BLaER1 (cell line): ENCODE results near the gene ZNF226.
"Not testable (repeated sequence)": the region's sequence is repeated elsewhere in the genome, so short reads cannot be mapped to it uniquely, and the experiment has no call there.

Source experiments
- H3K27ac ChIP-seq: shearing (Covaris generic); formaldehyde crosslinking; 2 replicates; pipeline ENCODE4 v1.8.1; 2022
- H3K27me3 ChIP-seq: shearing (Covaris generic); formaldehyde crosslinking; 2 replicates; pipeline ENCODE4 v1.8.1; 2022
- H3K36me3 ChIP-seq: shearing (Covaris generic); formaldehyde crosslinking; 2 replicates; pipeline ENCODE4 v1.8.1; 2022
- H3K4me1 ChIP-seq: shearing (Covaris generic); formaldehyde crosslinking; 2 replicates; pipeline ENCODE4 v1.8.1; 2022
- H3K4me2 ChIP-seq: shearing (Covaris generic); formaldehyde crosslinking; 2 replicates; pipeline ENCODE4 v1.8.1; 2022
- H3K4me3 ChIP-seq: shearing (Covaris generic); formaldehyde crosslinking; 2 replicates; pipeline ENCODE4 v1.8.1; 2022
- H3K9ac ChIP-seq: shearing (Covaris generic); formaldehyde crosslinking; 2 replicates; pipeline ENCODE4 v1.8.1; 2022
- H3K9me3 ChIP-seq: shearing (Covaris generic); formaldehyde crosslinking; 2 replicates; pipeline ENCODE4 v1.8.1; 2022
- H4K20me1 ChIP-seq: shearing (Covaris generic); formaldehyde crosslinking; 2 replicates; pipeline ENCODE4 v1.8.1; 2022
- Cebpa-rat ChIP-seq: shearing (Covaris generic); IDR thresholded peaks from 2 replicates; pipeline ENCODE4 v1.8.1; 2022

The ZNF226 gene

GRCh38 chr19:44164673-44165512, at the start of gene ZNF226:
Gene ZNF226 (plus strand): TSS chr19:44165100. CDS start chr19:44170081, 4,981 bp downstream.
- no peaks in the 10 kb centered on the region for H3K9me3 ChIP-seq
- H3K4me1 ChIP-seq, result peaks cover 24% of the 10 kb centered on the region
- H3K4me2 ChIP-seq, result peak within 1 kb of the TSS; percentile 95
- H3K36me3 ChIP-seq, result peaks cover 33% of the 10 kb centered on the region
- no peaks in the 10 kb centered on the region for H4K20me1 ChIP-seq
- peak within 1 kb of the TSS; percentile 76 for H3K4me3 ChIP-seq
- H3K27ac ChIP-seq, result peak within 1 kb of the TSS; percentile 85
- peak within 1 kb of the TSS; percentile 87 for H3K9ac ChIP-seq
- H3K27me3 ChIP-seq, result no peaks in the 10 kb centered on the region
- no peak for TF ChIP-seq Cebpa-rat

- not testable (repeated sequence) for H4K20me1 ChIP-seq, H3K9ac ChIP-seq, H3K27me3 ChIP-seq, H3K27ac ChIP-seq, H3K4me3 ChIP-seq, H3K4me2 ChIP-seq, H3K4me1 ChIP-seq
- H3K36me3 ChIP-seq, result peaks cover 90% of the 10 kb centered on the region
- H3K9me3 ChIP-seq, result peaks cover 42% of the 10 kb centered on the region
Measured at GRCh38 chr19:44121162-44121561, 43.7 kb upstream of the ZNF226 start.

- H3K4me1 ChIP-seq, result no peaks in the 10 kb centered on the region
- H3K27ac ChIP-seq, result no peak overlapping the region
- no peak overlapping the region for H3K9ac ChIP-seq
- no peak overlapping the region for H3K4me2 ChIP-seq
- TF ChIP-seq Cebpa-rat, result no peak
- H4K20me1 ChIP-seq, result no peaks in the 10 kb centered on the region
- H3K27me3 ChIP-seq, result no peaks in the 10 kb centered on the region
- H3K4me3 ChIP-seq, result no peak overlapping the region
- peaks cover 34% of the 10 kb centered on the region for H3K9me3 ChIP-seq
- H3K36me3 ChIP-seq, result peaks cover 61% of the 10 kb centered on the region
Measured at GRCh38 chr19:44131955-44132354, 32.9 kb upstream of the ZNF226 start.

DNA sequence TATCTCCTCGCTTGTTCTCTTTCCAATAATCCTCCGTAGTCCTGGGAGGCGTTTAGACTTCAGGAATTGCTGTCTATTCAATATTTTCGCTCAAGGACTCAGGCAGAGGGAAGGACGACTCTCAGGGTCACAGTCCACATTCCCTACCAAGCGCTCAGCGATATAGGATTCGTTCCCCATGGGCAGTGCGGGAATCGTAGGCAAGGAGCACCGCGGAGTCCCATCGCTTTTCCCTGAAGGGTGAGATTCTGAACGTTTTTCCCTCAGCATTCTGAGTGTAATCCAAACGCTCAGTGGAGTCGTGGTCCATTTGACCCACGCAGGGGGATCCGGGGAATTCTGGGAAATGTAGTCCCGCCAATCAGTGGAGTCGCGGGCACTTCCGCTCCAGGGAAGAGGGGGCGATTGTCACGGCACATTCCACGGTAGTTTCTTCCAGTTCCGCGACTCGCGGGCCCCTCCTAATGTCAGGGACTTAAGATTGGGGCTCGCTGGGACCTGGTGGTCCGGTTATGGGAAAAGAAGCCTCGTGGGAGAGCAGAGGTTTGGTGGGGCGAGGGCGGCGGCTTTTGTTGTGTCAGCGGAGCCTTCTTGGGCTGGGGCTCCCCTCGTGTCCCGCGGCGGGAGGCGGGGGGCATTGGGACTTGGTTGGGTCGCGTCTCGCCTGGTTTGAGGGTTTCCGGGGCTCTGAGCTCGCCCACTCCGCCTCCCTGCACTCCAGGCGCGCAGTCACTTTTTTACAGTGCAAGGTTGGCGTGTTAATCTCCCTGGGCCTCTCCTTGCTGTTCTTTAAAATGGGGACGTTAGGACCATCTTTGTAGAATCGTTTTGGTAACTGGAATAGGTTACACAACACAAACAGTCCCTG, 23.5 kb upstream of the ZNF226 start, which contains the start of gene ZNF234:
Gene ZNF234, plus strand, starts transcription at position 364 of the 868 bp plus-strand sequence. CDS start 3,079 bp downstream, outside the sequence.
- Histone ChIP-seq H3K27ac (peak within 1 kb of the TSS; percentile 82), H3K9ac (peak within 1 kb of the TSS; percentile 84), H3K4me1 (peaks cover 24% of the 10 kb centered on the region)

DNA sequence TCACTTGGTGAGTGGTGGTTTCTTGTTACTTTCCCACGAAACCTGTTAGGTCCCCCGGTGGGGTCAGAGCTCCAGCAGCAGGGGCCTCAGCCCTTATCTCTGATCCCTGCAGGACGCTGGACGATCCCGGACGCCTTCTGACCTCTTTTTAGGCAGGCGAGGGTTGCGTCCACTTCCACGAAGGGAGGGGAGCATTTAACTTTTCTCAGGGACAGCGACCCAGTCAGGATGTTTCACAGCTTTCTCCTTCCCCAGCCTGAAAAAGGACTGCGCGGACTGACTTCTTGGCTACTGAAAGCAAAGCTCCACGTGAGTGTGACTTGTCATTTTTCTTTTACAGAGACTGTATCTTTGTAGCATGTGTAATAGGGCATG, 22.9 kb upstream of the ZNF226 start:
- H4K20me1 ChIP-seq, result no peaks in the 10 kb centered on the region
- peak overlapping the region; percentile 82 for H3K27ac ChIP-seq
- H3K4me2 ChIP-seq, result peak overlapping the region; percentile 90
- H3K27me3 ChIP-seq, result no peaks in the 10 kb centered on the region
- no peak for TF ChIP-seq Cebpa-rat
- peak overlapping the region; percentile 86 for H3K4me3 ChIP-seq
- H3K9me3 ChIP-seq, result no peaks in the 10 kb centered on the region
- H3K36me3 ChIP-seq, result peaks cover 29% of the 10 kb centered on the region
- peaks cover 24% of the 10 kb centered on the region for H3K4me1 ChIP-seq
- H3K9ac ChIP-seq, result peak overlapping the region; percentile 84

More for the DNA sequence above, 23.5 kb upstream of the ZNF226 start, which contains the start of gene ZNF234:
- H3K9me3 ChIP-seq, result no peaks in the 10 kb centered on the region
- peak within 1 kb of the TSS; percentile 90 for H3K4me2 ChIP-seq
- H3K36me3 ChIP-seq, result peaks cover 23% of the 10 kb centered on the region
- no peaks in the 10 kb centered on the region for H4K20me1 ChIP-seq
- peak within 1 kb of the TSS; percentile 86 for H3K4me3 ChIP-seq
- no peak for TF ChIP-seq Cebpa-rat
- H3K27me3 ChIP-seq, result no peaks in the 10 kb centered on the region

DNA sequence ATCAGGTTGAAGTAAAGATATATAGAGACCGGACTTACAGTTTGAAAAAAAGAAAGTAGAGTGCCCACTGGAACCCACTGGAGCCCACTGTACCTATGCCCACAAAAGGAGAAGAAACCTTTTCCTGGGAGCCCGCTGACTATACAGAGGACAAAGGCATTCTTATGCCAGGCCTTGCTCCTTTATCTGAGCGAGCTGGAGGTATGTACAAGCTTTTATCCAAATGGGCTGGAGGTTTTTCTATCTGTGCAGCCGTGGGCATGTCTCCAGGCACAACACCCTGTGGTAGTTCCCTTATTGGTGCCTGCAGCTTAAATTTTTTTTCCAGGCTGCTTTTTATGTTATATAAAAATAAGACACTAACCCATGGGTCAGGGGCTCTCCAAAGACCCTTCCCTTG, 15.1 kb upstream of the ZNF226 start:
- H3K4me1 ChIP-seq, result no peaks in the 10 kb centered on the region
- H4K20me1 ChIP-seq, result no peaks in the 10 kb centered on the region
- H3K4me3 ChIP-seq, result no peak overlapping the region
- H3K4me2 ChIP-seq, result no peak overlapping the region
- peaks cover 16% of the 10 kb centered on the region for H3K9me3 ChIP-seq
- H3K9ac ChIP-seq, result no peak overlapping the region
- H3K27me3 ChIP-seq, result no peaks in the 10 kb centered on the region
- TF ChIP-seq Cebpa-rat, result no peak
- no peak overlapping the region for H3K27ac ChIP-seq
- peaks cover 97% of the 10 kb centered on the region for H3K36me3 ChIP-seq

- Histone ChIP-seq H3K9me3 (peaks cover 34% of the 10 kb centered on the region), H3K4me2 (no peak overlapping the region), H3K27me3 (no peaks in the 10 kb centered on the region), H3K4me3 (no peak overlapping the region), H3K36me3 (peaks cover 98% of the 10 kb centered on the region), H4K20me1 (no peaks in the 10 kb centered on the region), H3K9ac (no peak overlapping the region), H3K4me1 (no peaks in the 10 kb centered on the region), H3K27ac (no peak overlapping the region)
- TF ChIP-seq Cebpa-rat, result no peak
Measured at GRCh38 chr19:44151491-44151890, 13.4 kb upstream of the ZNF226 start.

DNA sequence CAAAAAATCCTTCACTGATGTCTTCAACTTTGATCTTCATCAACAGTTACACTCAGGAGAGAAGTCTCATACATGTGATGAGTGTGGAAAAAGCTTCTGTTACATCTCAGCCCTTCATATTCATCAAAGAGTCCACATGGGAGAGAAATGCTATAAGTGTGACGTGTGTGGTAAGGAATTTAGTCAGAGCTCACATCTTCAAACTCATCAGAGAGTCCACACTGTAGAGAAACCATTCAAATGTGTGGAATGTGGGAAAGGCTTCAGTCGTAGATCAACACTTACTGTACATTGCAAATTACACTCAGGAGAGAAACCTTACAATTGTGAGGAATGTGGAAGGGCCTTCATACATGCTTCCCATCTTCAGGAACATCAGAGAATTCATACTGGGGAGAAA, 8.4 kb upstream of the ZNF226 start:
- Histone ChIP-seq H3K36me3 (peaks cover 71% of the 10 kb centered on the region), H3K4me2 (no peak overlapping the region), H3K27ac (no peak overlapping the region), H3K9ac (no peak overlapping the region), H3K4me3 (peak overlapping the region; percentile 43), H4K20me1 (no peaks in the 10 kb centered on the region), H3K27me3 (no peaks in the 10 kb centered on the region), H3K9me3 (peaks cover 63% of the 10 kb centered on the region), H3K4me1 (no peaks in the 10 kb centered on the region)
- no peak for TF ChIP-seq Cebpa-rat

- H3K4me2 ChIP-seq, result no peak overlapping the region
- TF ChIP-seq Cebpa-rat, result no peak
Measured at GRCh38 chr19:44163789-44164188, 1.1 kb upstream of the ZNF226 start.

GRCh38 chr19:44164327-44164672, 600 bp upstream of the ZNF226 start:
- Histone ChIP-seq H4K20me1 (no peaks in the 10 kb centered on the region), H3K27me3 (no peaks in the 10 kb centered on the region), H3K4me1 (peaks cover 24% of the 10 kb centered on the region), H3K4me2 (peak overlapping the region; percentile 95), H3K36me3 (peaks cover 27% of the 10 kb centered on the region), H3K27ac (0 out of 2 replicates have a peak overlapping the region, but pooled peaks have one; percentile 30), H3K9me3 (peaks cover 1% of the 10 kb centered on the region; the same call in 1 of the 2 replicates), H3K4me3 (peak overlapping the region; percentile 76), H3K9ac (peak overlapping the region; percentile 87; the same call in 1 of the 2 replicates)
- TF ChIP-seq Cebpa-rat, result no peak

More at GRCh38 chr19:44163789-44164188, 1.1 kb upstream of the ZNF226 start:
- Histone ChIP-seq H3K4me3 (no peak overlapping the region), H3K27ac (no peak overlapping the region), H3K9me3 (peaks cover 6% of the 10 kb centered on the region), H3K36me3 (peaks cover 23% of the 10 kb centered on the region), H3K9ac (no peak overlapping the region), H4K20me1 (no peaks in the 10 kb centered on the region), H3K4me1 (peaks cover 24% of the 10 kb centered on the region), H3K27me3 (no peaks in the 10 kb centered on the region)

DNA sequence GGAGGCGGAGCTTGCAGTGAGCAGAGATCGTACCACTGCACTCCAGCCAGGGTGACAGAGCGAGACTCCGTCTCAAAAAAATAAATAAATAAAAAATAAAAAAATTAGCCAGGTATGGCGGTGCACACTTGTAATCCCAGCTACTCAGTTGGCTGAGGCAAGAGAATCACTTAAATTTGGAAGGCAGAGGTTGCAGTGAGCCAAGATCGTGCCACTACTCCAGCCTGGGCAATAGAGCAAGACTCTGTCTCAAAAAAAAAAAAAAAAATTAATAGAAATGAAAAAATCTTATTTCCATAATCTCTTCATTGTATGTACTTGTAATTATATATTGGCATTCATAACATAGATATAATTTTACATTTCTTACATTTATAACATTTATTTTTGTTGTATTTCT, 5.8 kb downstream of the ZNF226 start:
- not testable (repeated sequence) for H3K4me2 ChIP-seq, H3K9me3 ChIP-seq, H3K27me3 ChIP-seq, H4K20me1 ChIP-seq, H3K4me3 ChIP-seq, H3K9ac ChIP-seq, H3K27ac ChIP-seq
- Histone ChIP-seq H3K36me3 (peaks cover 89% of the 10 kb centered on the region), H3K4me1 (peaks cover 21% of the 10 kb centered on the region)
